Right lobe of liver (tissue), 6 donors: Measurements from ENCODE around the gene ELMOD2. TPM values are rescaled to one million over a fixed set of nuclear protein-coding genes. Genes with fewer than 3 reads are reported as not detected.

Experiments
- ATAC-seq, 4 donors: fragments of 200-7000 bp; cut with Tn5 transposase; one replicate each; pipeline ENCODE4 v1.9.1; 2020; ENCODE audit warnings: mild to moderate bottlenecking in 4 of 4, moderate library complexity in 4 of 4
- DNase-seq, 3 donors: peaks; one replicate each; pipeline ENCODE4 v3.0.0-alpha.2; 2020
- H3K27ac ChIP-seq, 3 donors: fragments of 200-600 bp; one replicate each; pipeline ENCODE4 v1.8.0; 2022
- H3K27me3 ChIP-seq, 2 donors: fragments of 200-600 bp; one replicate each; pipeline ENCODE4 v1.8.0; 2022
- H3K36me3 ChIP-seq, 4 donors: fragments of 200-600 bp; sonication (generic) in 1 of 4; one replicate each; pipeline versions ENCODE4 v1.5.1 to v1.8.0; 2017 to 2022; ENCODE audit warnings: control low read depth in 1 of 4
- H3K4me1 ChIP-seq, 4 donors: fragments of 200-600 bp; sonication (generic) in 1 of 4; one replicate each; pipeline versions ENCODE4 v1.5.1 to v1.8.0; 2017 to 2022; ENCODE audit warnings: control low read depth in 1 of 4
- H3K4me3 ChIP-seq, 3 donors: fragments of 200-600 bp; one replicate each; pipeline ENCODE4 v1.8.0; 2022
- H3K9me3 ChIP-seq, 4 donors: fragments of 200-600 bp; sonication (generic) in 1 of 4; one replicate each; pipeline versions ENCODE4 v1.5.1 to v1.8.0; 2017 to 2022; ENCODE audit warnings: control low read depth in 1 of 4
- CTCF ChIP-seq, 4 donors: fragments of 200-600 bp in 3 of 4; fragments of 450-650 bp in 1 of 4; IDR thresholded peaks; one replicate each; pipeline versions ENCODE4 v1.5.1 to v1.8.0; 2016 to 2022; ENCODE audit warnings: antibody characterized with exemption in 4 of 4, mild to moderate bottlenecking in 2 of 4
- POLR2A ChIP-seq: fragments of 450-650 bp; IDR thresholded peaks from one replicate; pipeline ENCODE4 v1.6.1; 2017; ENCODE audit warnings: antibody characterized with exemption, mild to moderate bottlenecking
- WGBS: methylation state at CpG from one replicate; pipeline ENCODE4 v1.1.6; 2018; ENCODE audit warnings: low coverage, low lambda C conversion rate; ENCODE audit not compliant: insufficient coverage; ENCODE audit errors: missing lambda C conversion rate; 5-methylcytosine and 5-hydroxymethylcytosine counted together
- intact Hi-C, 2 donors: fragments of 100-400 bp; cut with DNase I; formaldehyde crosslinking; loops; one replicate each; pipeline versions ENCODE4 v1.11.2 to v1.14.1; 2022
- total RNA-seq, 6 experiments: library from RNA; depleted of rRNA in 2 of 6; stranded (reverse); fragments of >200 nt in 2 of 6; fragmentation: NEBNext Ultra II Directional in 3 of 6; extraction: Animal tissue kit (Norgen Biotek cat#: 25700) in 3 of 6; gene quantifications; one replicate each; pipeline versions ENCODE4 v1.1.0 to v1.2.4, GENCODE V29; 2016 to 2023
- donor health status: DM: no; HTN: yes; CAD: no.
- donor health status: DM: no; HTN: no; CAD: no.
- donor health status: DM: no; HTN: no; CAD: no.
- donor health status: DM: no; HTN: yes; CAD: no.
- donor health status: DM: no; HTN: yes; CAD: no.

Gene ELMOD2
- total RNA-seq, 6 experiments from 2014 or later = 13.2 to 18.6 (median 16.3) TPM

GRCh38 chr4:140559696-140560095, 35.7 kb downstream of the ELMOD2 start:
- intact Hi-C loops = no loop called here
- Histone ChIP-seq H3K36me3 (no peaks in the 10 kb centered on the region), H3K9me3 (no peaks in the 10 kb centered on the region), H3K4me1 (no peaks in the 10 kb centered on the region), H3K27me3 (no peaks in the 10 kb centered on the region), H3K4me3 (no peak overlapping the region), H3K27ac (no peak overlapping the region)
- ATAC-seq (no peak), DNase-seq (no peak)
- 77% methylated on average over 6 of the region's 6 CpGs for WGBS
- TF ChIP-seq CTCF (IDR thresholded peaks at IDR 0.05) (no peak), POLR2A (no peak)

DNA sequence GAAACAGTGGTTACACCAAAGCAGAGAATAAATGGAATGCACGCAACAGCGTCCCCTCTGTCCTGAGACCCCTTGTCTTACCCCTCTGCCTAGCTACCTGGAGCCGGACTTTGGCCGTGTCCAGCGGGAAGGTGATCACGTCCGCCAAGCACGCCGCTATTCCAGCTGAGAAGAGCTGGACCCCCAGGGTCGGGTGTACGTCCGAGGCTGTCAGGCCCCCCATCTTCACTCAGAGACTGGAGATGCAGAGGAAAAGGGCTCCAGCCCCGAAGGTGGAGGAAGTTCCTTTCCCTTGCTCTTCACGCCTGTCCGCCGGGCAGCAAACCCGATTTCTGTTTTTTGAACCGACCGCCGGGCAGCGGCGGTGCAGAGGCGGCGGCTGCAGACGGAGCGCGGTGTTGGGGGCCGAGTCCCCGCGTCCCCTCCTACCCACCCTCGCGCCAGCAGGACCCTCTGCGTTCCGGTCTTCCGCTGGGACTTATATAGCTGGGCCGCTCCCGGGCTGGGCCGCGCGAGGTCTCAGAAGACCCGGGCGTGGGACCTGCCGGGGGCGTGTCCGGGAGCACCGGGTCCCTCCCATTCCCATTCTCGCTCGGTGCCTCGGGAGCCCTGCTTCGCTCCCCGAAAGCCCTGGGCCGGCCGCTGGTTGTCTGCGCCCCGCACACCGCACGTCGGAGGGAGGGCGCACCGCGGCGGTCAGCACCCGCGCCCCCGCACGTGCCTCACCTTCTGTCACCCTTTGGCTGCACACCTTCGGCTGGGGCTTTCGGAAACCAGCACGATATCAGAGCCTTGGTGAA, 44.7 kb downstream of the ELMOD2 start, which contains the start of gene UCP1:
Gene UCP1, minus strand, starts transcription at position 455 of the 800 bp plus-strand sequence. Its CDS starts 232 bp downstream, at position 223.
- H3K27ac ChIP-seq = no peak within 1 kb of the TSS
- H3K4me1 ChIP-seq = peaks cover 0 to 15% (median 3%) of the 10 kb centered on the region in 4 donors
- ATAC-seq = peak; percentile 61 to 78 (median 76)
- peak within 1 kb of the TSS; percentile 42 to 52 (median 47) for H3K4me3 ChIP-seq
- intact Hi-C loops = no loop called here
- no peaks in the 10 kb centered on the region for H3K36me3 ChIP-seq
- TF ChIP-seq CTCF (IDR thresholded peaks at IDR 0.05) = no peak
- TF ChIP-seq POLR2A = no peak
- 2% methylated on average over 20 of the region's 69 CpGs for WGBS
- peaks cover 0 to 19% of the 10 kb centered on the region in 2 donors for H3K27me3 ChIP-seq
- no peaks in the 10 kb centered on the region for H3K9me3 ChIP-seq
- peak in 1 of 3 donors; percentile 25 for DNase-seq

DNA sequence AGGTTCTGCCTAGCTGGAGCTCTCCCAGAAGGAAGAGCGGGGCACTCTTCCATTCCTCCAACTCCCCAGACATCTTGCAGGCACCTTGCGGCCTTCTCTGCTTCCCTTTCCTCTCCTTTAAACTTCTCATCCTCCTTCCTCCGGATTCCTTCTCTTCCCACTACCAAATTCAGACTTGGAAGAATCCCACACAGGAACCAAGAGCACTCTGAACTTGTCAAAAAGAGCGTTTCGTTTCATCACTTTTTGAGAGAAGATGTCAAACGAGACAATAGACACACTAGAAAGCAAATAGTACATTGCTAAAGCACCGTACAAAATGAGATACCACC, 45.3 kb downstream of the ELMOD2 start:
- Histone ChIP-seq H3K4me1 (peaks cover 0 to 15% (median 3%) of the 10 kb centered on the region in 4 donors), H3K4me3 (peak overlapping the region; percentile 42 to 52 (median 47)), H3K27me3 (peaks cover 0 to 19% of the 10 kb centered on the region in 2 donors), H3K27ac (no peak overlapping the region), H3K36me3 (no peaks in the 10 kb centered on the region), H3K9me3 (no peaks in the 10 kb centered on the region)
- no peak for DNase-seq
- TF ChIP-seq CTCF (IDR thresholded peaks at IDR 0.05) (no peak), POLR2A (no peak)
- intact Hi-C loops = no loop called here
- 43% methylated on average over 6 of the region's 7 CpGs for WGBS
- ATAC-seq = no peak

DNA sequence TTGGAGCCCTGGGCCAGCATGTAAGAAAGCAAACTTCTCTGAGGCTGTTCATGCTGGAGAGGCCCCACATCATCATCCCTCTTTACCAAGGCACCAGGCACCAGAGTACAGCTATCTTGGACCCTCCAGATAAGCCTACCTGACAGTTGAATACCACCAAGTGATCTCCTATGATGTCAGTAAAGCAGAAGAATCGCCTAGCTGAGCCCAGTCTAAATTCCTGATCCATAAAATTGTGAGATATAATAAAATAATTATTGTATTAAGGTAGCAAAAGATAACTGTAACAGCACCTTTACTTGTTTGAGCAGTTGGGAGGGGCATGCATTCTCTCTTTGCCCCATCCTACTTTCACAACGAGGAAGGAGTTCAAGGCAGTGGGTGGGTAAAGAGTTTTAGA, 47.7 kb downstream of the ELMOD2 start:
- H3K27ac ChIP-seq = no peak overlapping the region
- 76% methylated on average over 2 of the region's 2 CpGs for WGBS
- peaks cover 0 to 15% (median 3%) of the 10 kb centered on the region in 4 donors for H3K4me1 ChIP-seq
- no peaks in the 10 kb centered on the region for H3K9me3 ChIP-seq
- no peaks in the 10 kb centered on the region for H3K36me3 ChIP-seq
- H3K27me3 ChIP-seq = peaks cover 0 to 19% of the 10 kb centered on the region in 2 donors
- DNase-seq (no peak), ATAC-seq (no peak)
- H3K4me3 ChIP-seq = no peak overlapping the region
- TF ChIP-seq CTCF (IDR thresholded peaks at IDR 0.05) (no peak), POLR2A (no peak)
- intact Hi-C loops = no loop called here
